Endodermal cell (in vitro differentiated cells): ENCODE results near the gene MOXD1. TPM values are rescaled to one million over a fixed set of nuclear protein-coding genes. Genes with fewer than 3 reads are reported as not detected.

ENCODE experiments used
- DNase-seq: peaks from one replicate; pipeline ENCODE4 v3.0.0-alpha.2; 2017
- H3K27ac ChIP-seq: 2 replicates; pipeline ENCODE4 v1.5.1; 2013; ENCODE audit warnings: mild to moderate bottlenecking, low read depth, low read length, moderate library complexity
- H3K27me3 ChIP-seq: 2 replicates; pipeline ENCODE4 v1.6.1; 2013; ENCODE audit warnings: mild to moderate bottlenecking, low read length, moderate library complexity; ENCODE audit not compliant: insufficient read depth, control insufficient read depth, poor library complexity, severe bottlenecking
- H3K36me3 ChIP-seq: 2 replicates; pipeline ENCODE4 v1.7.0; 2013; ENCODE audit warnings: mild to moderate bottlenecking, low read length, moderate library complexity; ENCODE audit not compliant: control insufficient read depth, insufficient read depth
- H3K4me1 ChIP-seq: one replicate; pipeline ENCODE4 v1.7.0; 2013; ENCODE audit warnings: low read length; ENCODE audit not compliant: control insufficient read depth, insufficient read depth
- H3K4me3 ChIP-seq: 2 replicates; pipeline ENCODE4 v1.5.1; 2013; ENCODE audit warnings: mild to moderate bottlenecking, low read length, moderate library complexity
- H3K9ac ChIP-seq: 2 replicates; pipeline ENCODE4 v1.6.1; 2013; ENCODE audit warnings: mild to moderate bottlenecking, low read length, moderate library complexity; ENCODE audit not compliant: poor library complexity, severe bottlenecking; ENCODE audit errors: extremely low read depth
- H3K9me3 ChIP-seq: 2 replicates; pipeline ENCODE4 v1.6.1; 2013; ENCODE audit warnings: mild to moderate bottlenecking, low read length, moderate library complexity; ENCODE audit not compliant: control insufficient read depth
- H3K27ac Mint-ChIP-seq: 2 replicates; pipeline ENCODE4 v1.8.0; 2020; ENCODE audit warnings: mixed read lengths
- H3K27me3 Mint-ChIP-seq: 2 replicates; pipeline ENCODE4 v1.8.0; 2021; ENCODE audit warnings: mild to moderate bottlenecking, mixed read lengths; ENCODE audit not compliant: insufficient read depth
- H3K36me3 Mint-ChIP-seq: 2 replicates; pipeline ENCODE4 v1.8.0; 2020; ENCODE audit warnings: low read depth, mixed read lengths
- H3K4me1 Mint-ChIP-seq: 2 replicates; pipeline ENCODE4 v1.8.0; 2020; ENCODE audit warnings: mixed read lengths
- H3K4me3 Mint-ChIP-seq: 2 replicates; pipeline ENCODE4 v1.8.0; 2020; ENCODE audit warnings: mild to moderate bottlenecking, moderate library complexity, mixed read lengths
- H3K9me3 Mint-ChIP-seq: 2 replicates; pipeline ENCODE4 v1.8.0; 2020; ENCODE audit warnings: mild to moderate bottlenecking, mixed read lengths
- WGBS, 2 experiments: methylation state at CpG; one replicate each; pipeline versions ENCODE4 v1.1.5 to v1.1.7; 2013; ENCODE audit warnings: missing lambda C conversion rate in 2 of 2, mixed read lengths in 1 of 2; ENCODE audit not compliant: insufficient coverage in 1 of 2, insufficient read length in 1 of 2; 5-methylcytosine and 5-hydroxymethylcytosine counted together
- total RNA-seq, 2 donors: library from RNA; stranded (reverse); fragmentation: NEBNext Ultra II Directional in 1 of 2; extraction: Animal tissue kit (Norgen Biotek cat#: 25700) in 1 of 2; gene quantifications; 2 replicates in 1 of 2; 3 replicates in 1 of 2; pipeline ENCODE4 v1.2.1, GENCODE V29; 2021
- TF ChIP-seq, protein P1 (sequence below): fragments of 200-600 bp; sonication (generic); conservative IDR thresholded peaks from 2 replicates; pipeline ENCODE4 v1.5.0; 2021; ENCODE audit warnings: antibody characterized with exemption, mild to moderate bottlenecking

Gene MOXD1
- total RNA-seq, 2 donors from 2014 or later = 1.3 to 3.2 TPM

DNA sequence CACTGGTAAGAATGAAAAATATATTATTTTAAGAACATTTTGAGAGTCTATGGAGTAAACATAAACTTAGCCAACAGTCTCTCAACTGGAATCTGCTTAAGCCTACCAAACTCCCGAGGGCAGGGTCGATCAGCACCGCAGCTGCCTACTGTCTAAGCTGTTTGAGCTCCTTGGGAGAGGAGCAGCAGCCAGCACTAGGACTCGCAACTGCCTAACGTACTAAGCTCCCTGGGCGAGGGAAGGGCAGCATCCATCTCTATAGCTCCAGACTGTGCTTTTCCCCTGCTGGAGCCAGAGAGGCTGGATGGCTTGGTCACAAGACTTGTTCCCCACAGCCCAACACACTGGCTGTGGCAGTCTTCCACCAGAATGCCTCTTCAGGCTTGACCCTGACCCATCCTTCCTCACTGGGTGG, 96.4 kb downstream of the MOXD1 start:
- H3K4me1 ChIP-seq = no peaks in the 10 kb centered on the region
- WGBS, 2 experiments = 85 to 94% methylated on average over 5 to 6 of the region's 6 CpGs
- Mint-ChIP-seq H3K4me3 (no peak overlapping the region), H3K27me3 (peaks cover 5% of the 10 kb centered on the region), H3K4me1 (no peaks in the 10 kb centered on the region), H3K9me3 (peaks cover 4% of the 10 kb centered on the region), H3K36me3 (no peaks in the 10 kb centered on the region), H3K27ac (no peak overlapping the region)
- H3K27me3 ChIP-seq = peaks cover 5% of the 10 kb centered on the region
- H3K4me3 ChIP-seq = no peak overlapping the region
- H3K9me3 ChIP-seq = no peaks in the 10 kb centered on the region
- DNase-seq = no peak
- H3K27ac ChIP-seq = no peak overlapping the region
- TF ChIP-seq, protein P1, sequence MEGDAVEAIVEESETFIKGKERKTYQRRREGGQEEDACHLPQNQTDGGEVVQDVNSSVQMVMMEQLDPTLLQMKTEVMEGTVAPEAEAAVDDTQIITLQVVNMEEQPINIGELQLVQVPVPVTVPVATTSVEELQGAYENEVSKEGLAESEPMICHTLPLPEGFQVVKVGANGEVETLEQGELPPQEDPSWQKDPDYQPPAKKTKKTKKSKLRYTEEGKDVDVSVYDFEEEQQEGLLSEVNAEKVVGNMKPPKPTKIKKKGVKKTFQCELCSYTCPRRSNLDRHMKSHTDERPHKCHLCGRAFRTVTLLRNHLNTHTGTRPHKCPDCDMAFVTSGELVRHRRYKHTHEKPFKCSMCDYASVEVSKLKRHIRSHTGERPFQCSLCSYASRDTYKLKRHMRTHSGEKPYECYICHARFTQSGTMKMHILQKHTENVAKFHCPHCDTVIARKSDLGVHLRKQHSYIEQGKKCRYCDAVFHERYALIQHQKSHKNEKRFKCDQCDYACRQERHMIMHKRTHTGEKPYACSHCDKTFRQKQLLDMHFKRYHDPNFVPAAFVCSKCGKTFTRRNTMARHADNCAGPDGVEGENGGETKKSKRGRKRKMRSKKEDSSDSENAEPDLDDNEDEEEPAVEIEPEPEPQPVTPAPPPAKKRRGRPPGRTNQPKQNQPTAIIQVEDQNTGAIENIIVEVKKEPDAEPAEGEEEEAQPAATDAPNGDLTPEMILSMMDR = no peak
- no peak overlapping the region for H3K9ac ChIP-seq
- H3K36me3 ChIP-seq = no peaks in the 10 kb centered on the region

DNA sequence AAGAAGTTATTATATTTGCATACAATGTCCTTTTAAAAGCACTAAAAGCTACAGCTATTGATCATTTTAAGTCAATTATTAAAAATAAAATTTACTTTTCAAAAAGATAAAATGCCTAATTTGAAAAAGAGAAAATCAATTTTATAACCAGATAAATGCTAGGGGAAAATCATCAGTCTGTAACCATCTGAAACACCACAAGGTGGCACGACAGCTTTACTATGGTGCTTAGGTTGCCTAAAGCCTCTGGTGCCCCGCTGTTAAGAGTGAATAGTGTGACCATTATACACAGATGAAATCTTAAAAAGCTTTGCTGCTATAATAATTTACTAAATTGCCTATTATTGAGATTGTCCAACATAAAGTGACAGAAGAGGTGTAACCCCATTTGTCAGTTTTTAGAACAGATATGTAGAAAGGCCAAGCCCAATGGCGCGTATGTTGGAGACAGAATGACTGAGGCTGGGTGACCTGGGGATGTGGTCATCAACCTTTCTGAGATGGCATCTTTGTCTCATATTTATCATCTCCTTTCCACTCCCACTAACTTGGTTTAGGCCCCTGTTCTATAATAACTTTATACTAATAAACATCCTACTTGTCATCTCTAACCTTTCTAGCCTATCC, 100.8 kb downstream of the MOXD1 start:
- Mint-ChIP-seq H3K27ac (no peak overlapping the region), H3K9me3 (no peaks in the 10 kb centered on the region), H3K27me3 (no peaks in the 10 kb centered on the region), H3K4me3 (no peak overlapping the region), H3K36me3 (no peaks in the 10 kb centered on the region), H3K4me1 (no peaks in the 10 kb centered on the region)
- Histone ChIP-seq H3K9me3 (no peaks in the 10 kb centered on the region), H3K4me3 (no peak overlapping the region), H3K36me3 (no peaks in the 10 kb centered on the region), H3K9ac (no peak overlapping the region), H3K27ac (no peak overlapping the region), H3K27me3 (peaks cover 5% of the 10 kb centered on the region), H3K4me1 (no peaks in the 10 kb centered on the region)
- TF ChIP-seq, protein P1 = peak; percentile 90
- peak; percentile 75 for DNase-seq
- 53% methylated on average over 4 of the region's 4 CpGs; no CpG with 5 or more reads in 1 of the 2 experiments for WGBS, 2 experiments

- H3K9ac ChIP-seq = no peak overlapping the region
- no peak overlapping the region for H3K4me3 ChIP-seq
- H3K9me3 Mint-ChIP-seq = no peaks in the 10 kb centered on the region
- no peaks in the 10 kb centered on the region for H3K9me3 ChIP-seq
- no peaks in the 10 kb centered on the region for H3K4me1 ChIP-seq
- H3K36me3 Mint-ChIP-seq = no peaks in the 10 kb centered on the region
- TF ChIP-seq, protein P1 = peak; percentile 83
- H3K27ac Mint-ChIP-seq = no peak overlapping the region
- H3K4me3 Mint-ChIP-seq = no peak overlapping the region
- no peaks in the 10 kb centered on the region for H3K27me3 Mint-ChIP-seq
- no peaks in the 10 kb centered on the region for H3K36me3 ChIP-seq
- peaks cover 5% of the 10 kb centered on the region for H3K27me3 ChIP-seq
- peak; percentile 83 for DNase-seq
- no peaks in the 10 kb centered on the region for H3K4me1 Mint-ChIP-seq
- H3K27ac ChIP-seq = no peak overlapping the region
These were observed 102.8 kb downstream of the MOXD1 start for GRCh38 chr6:132298344-132298949.
